ENCODE measurements around the gene LMX1B.

DNA sequence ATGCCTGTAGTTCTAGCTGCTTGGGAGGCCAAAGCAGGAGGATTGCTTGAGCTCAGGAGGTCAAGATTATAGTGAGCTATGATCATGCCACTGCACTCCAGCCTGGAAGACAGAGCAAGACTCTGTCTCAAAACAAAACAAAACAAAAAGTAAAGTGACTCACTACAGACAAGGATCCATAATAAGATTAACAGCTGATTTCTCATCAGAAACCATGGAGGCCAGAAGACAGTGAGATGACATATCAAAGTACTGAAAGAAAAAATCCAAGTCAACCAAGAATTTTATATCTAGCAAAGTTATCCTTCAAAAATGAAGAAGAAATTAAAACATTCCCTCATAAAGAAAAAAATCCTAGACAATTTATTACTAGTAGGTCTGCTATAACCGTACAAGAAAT lies 121.8 kb downstream of the LMX1B start:
- TF ChIP-seq CTCF (IDR thresholded peaks at IDR 0.05) (no peak), POLR2A (IDR thresholded peaks at IDR 0.05) (no peak)
